GM23338 (cell line): ENCODE results near the gene RHEX. TPM values are rescaled to one million over a fixed set of nuclear protein-coding genes. Genes with fewer than 3 reads are reported as not detected.

Source experiments
- ATAC-seq: fragments of 200-7000 bp; cut with Tn5 transposase; 3 replicates; pipeline ENCODE4 v1.9.1; 2020
- DNase-seq: peaks from one replicate; pipeline ENCODE4 v3.0.0-alpha.2; 2015; ENCODE audit warnings: low spot score
- H2AFZ ChIP-seq: fragments of 200-600 bp; sonication (generic); 2 replicates; pipeline ENCODE4 v1.8.0; 2016; ENCODE audit warnings: antibody characterized with exemption, mild to moderate bottlenecking, moderate library complexity
- H3F3A ChIP-seq: fragments of 200-600 bp; sonication (generic); replicated peaks from 2 replicates; pipeline ENCODE4 v1.8.0; 2017; ENCODE audit warnings: antibody characterized with exemption, mixed run types, low read depth
- H3K27ac ChIP-seq: fragments of 200-600 bp; sonication (generic); 2 replicates; pipeline ENCODE4 v1.6.1; 2016; ENCODE audit warnings: low read depth
- H3K27me3 ChIP-seq: fragments of 200-600 bp; sonication (generic); 2 replicates; pipeline ENCODE4 v1.8.0; 2016; ENCODE audit warnings: mild to moderate bottlenecking, mixed run types, moderate library complexity; ENCODE audit not compliant: insufficient read depth
- H3K36me3 ChIP-seq: fragments of 200-600 bp; sonication (generic); 2 replicates; pipeline ENCODE4 v1.8.0; 2016; ENCODE audit warnings: mild to moderate bottlenecking; ENCODE audit not compliant: insufficient read depth
- H3K4me1 ChIP-seq: fragments of 200-600 bp; sonication (generic); 2 replicates; pipeline ENCODE4 v1.8.0; 2016; ENCODE audit warnings: mild to moderate bottlenecking, moderate library complexity; ENCODE audit not compliant: insufficient read depth
- H3K4me2 ChIP-seq: fragments of 200-600 bp; sonication (generic); 2 replicates; pipeline ENCODE4 v1.7.1; 2017; ENCODE audit warnings: mixed run types
- H3K4me3 ChIP-seq: fragments of 200-600 bp; sonication (generic); 2 replicates; pipeline ENCODE4 v1.6.1; 2016; ENCODE audit warnings: mixed run types
- H3K79me2 ChIP-seq: fragments of 200-600 bp; sonication (generic); replicated peaks from 2 replicates; pipeline ENCODE4 v1.8.0; 2017; ENCODE audit warnings: mild to moderate bottlenecking; ENCODE audit not compliant: insufficient read depth
- H3K9me2 ChIP-seq: fragments of 200-600 bp; sonication (generic); 2 replicates; pipeline ENCODE4 v1.8.0; 2017; ENCODE audit not compliant: insufficient read depth
- H4K20me1 ChIP-seq: fragments of 200-600 bp; sonication (generic); replicated peaks from 2 replicates; pipeline ENCODE4 v1.8.0; 2017; ENCODE audit warnings: mild to moderate bottlenecking; ENCODE audit not compliant: insufficient read depth
- H3K27ac Mint-ChIP-seq: 2 replicates; pipeline ENCODE4 v1.8.0; 2020; ENCODE audit warnings: inconsistent platforms, mild to moderate bottlenecking, moderate library complexity, mixed read lengths
- H3K27me3 Mint-ChIP-seq: 3 replicates; pipeline ENCODE4 v1.8.0; 2022; ENCODE audit warnings: low read depth, mild to moderate bottlenecking, moderate library complexity, mixed read lengths, inconsistent platforms; ENCODE audit not compliant: insufficient read depth, poor library complexity
- H3K36me3 Mint-ChIP-seq: 3 replicates; pipeline ENCODE4 v1.8.0; 2021; ENCODE audit warnings: low read depth, mild to moderate bottlenecking, inconsistent platforms, moderate library complexity, mixed read lengths
- H3K4me1 Mint-ChIP-seq: 3 replicates; pipeline ENCODE4 v1.8.0; 2020; ENCODE audit warnings: mild to moderate bottlenecking, inconsistent platforms, mixed read lengths
- H3K4me3 Mint-ChIP-seq: 3 replicates; pipeline ENCODE4 v1.8.0; 2021; ENCODE audit warnings: moderate library complexity, mild to moderate bottlenecking, inconsistent platforms, mixed read lengths
- H3K9me3 Mint-ChIP-seq: 3 replicates; pipeline ENCODE4 v1.8.0; 2020; ENCODE audit warnings: moderate library complexity, mild to moderate bottlenecking, inconsistent platforms, mixed read lengths
- EZH2phosphoT487 ChIP-seq: fragments of 200-600 bp; sonication (generic); IDR thresholded peaks from one replicate; pipeline ENCODE4 v1.8.1; 2018; ENCODE audit warnings: antibody characterized with exemption; ENCODE audit not compliant: unreplicated experiment
- JUNB ChIP-seq: IDR thresholded peaks from one replicate; pipeline ENCODE4 v1.6.1; 2016; ENCODE audit warnings: antibody characterized with exemption; ENCODE audit not compliant: unreplicated experiment
- STAT1 ChIP-seq: IDR thresholded peaks from one replicate; pipeline ENCODE4 v1.6.1; 2016; ENCODE audit warnings: antibody characterized with exemption; ENCODE audit not compliant: unreplicated experiment
- polyA plus RNA-seq: library from polyadenylated mRNA; unstranded; fragments of >200 nt; fragmentation: Nextera tagmentation; extraction: Ambion mirVana; gene quantifications from 2 replicates; pipeline ENCODE4 v1.2.1, GENCODE V29; 2016
- total RNA-seq: library from RNA; depleted of rRNA; stranded (reverse); fragments of >200 nt; shearing (Covaris generic); gene quantifications from 2 replicates; pipeline ENCODE4 v1.2.3, GENCODE V29; 2014
- TF ChIP-seq, protein P1 (sequence below): fragments of 250-450 bp; sonication (Bioruptor Pico); IDR thresholded peaks from 2 replicates; pipeline ENCODE4 v1.5.0; 2020; ENCODE audit warnings: mild to moderate bottlenecking, moderate library complexity
- TF ChIP-seq, protein P2 (sequence below), 2 experiments: fragments of 200-600 bp in 1 of 2; sonication (generic) in 1 of 2; conservative IDR thresholded peaks; 2 replicates each; pipeline versions ENCODE4 v1.5.1 to v1.6.1; 2016 to 2017; ENCODE audit warnings: antibody characterized with exemption in 2 of 2, low read depth in 2 of 2, mild to moderate bottlenecking in 2 of 2, moderate library complexity in 1 of 2
- TF ChIP-seq, protein P3 (sequence below): IDR thresholded peaks from one replicate; pipeline ENCODE4 v1.6.1; 2018; ENCODE audit warnings: antibody characterized with exemption; ENCODE audit not compliant: unreplicated experiment

Gene RHEX
- total and polyA plus RNA-seq, 2 experiments from 2014 or later = not detected

DNA sequence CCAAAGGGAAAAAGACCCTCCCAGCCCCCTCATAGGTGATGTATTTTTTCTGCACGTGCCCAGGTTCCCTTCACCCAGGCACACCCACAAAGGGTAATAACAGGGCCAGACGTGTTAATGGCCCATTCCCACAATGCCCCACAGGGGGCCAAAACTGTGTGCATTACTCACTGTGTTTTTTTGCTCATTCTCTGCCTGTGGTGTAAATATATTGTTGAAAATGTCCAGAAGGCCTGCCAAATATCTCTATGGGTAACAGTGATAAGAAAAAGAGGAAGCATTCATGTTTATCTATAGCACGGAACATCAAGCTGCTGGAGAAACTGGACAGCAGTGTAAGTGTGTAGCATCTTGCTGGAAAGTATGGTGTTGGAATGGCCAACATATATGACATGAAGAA, 21.9 kb downstream of the RHEX start:
- DNase-seq (no peak), ATAC-seq (no peak)
- no peak overlapping the region for H2AFZ ChIP-seq
- no peaks in the 10 kb centered on the region for H3K27me3 ChIP-seq
- no peaks in the 10 kb centered on the region for H3F3A ChIP-seq
- peaks cover 24% of the 10 kb centered on the region for H3K4me1 ChIP-seq
- H3K36me3 ChIP-seq = no peaks in the 10 kb centered on the region
- no peak overlapping the region for H3K4me2 ChIP-seq
- no peak overlapping the region for H3K4me3 Mint-ChIP-seq
- TF ChIP-seq, protein P1, sequence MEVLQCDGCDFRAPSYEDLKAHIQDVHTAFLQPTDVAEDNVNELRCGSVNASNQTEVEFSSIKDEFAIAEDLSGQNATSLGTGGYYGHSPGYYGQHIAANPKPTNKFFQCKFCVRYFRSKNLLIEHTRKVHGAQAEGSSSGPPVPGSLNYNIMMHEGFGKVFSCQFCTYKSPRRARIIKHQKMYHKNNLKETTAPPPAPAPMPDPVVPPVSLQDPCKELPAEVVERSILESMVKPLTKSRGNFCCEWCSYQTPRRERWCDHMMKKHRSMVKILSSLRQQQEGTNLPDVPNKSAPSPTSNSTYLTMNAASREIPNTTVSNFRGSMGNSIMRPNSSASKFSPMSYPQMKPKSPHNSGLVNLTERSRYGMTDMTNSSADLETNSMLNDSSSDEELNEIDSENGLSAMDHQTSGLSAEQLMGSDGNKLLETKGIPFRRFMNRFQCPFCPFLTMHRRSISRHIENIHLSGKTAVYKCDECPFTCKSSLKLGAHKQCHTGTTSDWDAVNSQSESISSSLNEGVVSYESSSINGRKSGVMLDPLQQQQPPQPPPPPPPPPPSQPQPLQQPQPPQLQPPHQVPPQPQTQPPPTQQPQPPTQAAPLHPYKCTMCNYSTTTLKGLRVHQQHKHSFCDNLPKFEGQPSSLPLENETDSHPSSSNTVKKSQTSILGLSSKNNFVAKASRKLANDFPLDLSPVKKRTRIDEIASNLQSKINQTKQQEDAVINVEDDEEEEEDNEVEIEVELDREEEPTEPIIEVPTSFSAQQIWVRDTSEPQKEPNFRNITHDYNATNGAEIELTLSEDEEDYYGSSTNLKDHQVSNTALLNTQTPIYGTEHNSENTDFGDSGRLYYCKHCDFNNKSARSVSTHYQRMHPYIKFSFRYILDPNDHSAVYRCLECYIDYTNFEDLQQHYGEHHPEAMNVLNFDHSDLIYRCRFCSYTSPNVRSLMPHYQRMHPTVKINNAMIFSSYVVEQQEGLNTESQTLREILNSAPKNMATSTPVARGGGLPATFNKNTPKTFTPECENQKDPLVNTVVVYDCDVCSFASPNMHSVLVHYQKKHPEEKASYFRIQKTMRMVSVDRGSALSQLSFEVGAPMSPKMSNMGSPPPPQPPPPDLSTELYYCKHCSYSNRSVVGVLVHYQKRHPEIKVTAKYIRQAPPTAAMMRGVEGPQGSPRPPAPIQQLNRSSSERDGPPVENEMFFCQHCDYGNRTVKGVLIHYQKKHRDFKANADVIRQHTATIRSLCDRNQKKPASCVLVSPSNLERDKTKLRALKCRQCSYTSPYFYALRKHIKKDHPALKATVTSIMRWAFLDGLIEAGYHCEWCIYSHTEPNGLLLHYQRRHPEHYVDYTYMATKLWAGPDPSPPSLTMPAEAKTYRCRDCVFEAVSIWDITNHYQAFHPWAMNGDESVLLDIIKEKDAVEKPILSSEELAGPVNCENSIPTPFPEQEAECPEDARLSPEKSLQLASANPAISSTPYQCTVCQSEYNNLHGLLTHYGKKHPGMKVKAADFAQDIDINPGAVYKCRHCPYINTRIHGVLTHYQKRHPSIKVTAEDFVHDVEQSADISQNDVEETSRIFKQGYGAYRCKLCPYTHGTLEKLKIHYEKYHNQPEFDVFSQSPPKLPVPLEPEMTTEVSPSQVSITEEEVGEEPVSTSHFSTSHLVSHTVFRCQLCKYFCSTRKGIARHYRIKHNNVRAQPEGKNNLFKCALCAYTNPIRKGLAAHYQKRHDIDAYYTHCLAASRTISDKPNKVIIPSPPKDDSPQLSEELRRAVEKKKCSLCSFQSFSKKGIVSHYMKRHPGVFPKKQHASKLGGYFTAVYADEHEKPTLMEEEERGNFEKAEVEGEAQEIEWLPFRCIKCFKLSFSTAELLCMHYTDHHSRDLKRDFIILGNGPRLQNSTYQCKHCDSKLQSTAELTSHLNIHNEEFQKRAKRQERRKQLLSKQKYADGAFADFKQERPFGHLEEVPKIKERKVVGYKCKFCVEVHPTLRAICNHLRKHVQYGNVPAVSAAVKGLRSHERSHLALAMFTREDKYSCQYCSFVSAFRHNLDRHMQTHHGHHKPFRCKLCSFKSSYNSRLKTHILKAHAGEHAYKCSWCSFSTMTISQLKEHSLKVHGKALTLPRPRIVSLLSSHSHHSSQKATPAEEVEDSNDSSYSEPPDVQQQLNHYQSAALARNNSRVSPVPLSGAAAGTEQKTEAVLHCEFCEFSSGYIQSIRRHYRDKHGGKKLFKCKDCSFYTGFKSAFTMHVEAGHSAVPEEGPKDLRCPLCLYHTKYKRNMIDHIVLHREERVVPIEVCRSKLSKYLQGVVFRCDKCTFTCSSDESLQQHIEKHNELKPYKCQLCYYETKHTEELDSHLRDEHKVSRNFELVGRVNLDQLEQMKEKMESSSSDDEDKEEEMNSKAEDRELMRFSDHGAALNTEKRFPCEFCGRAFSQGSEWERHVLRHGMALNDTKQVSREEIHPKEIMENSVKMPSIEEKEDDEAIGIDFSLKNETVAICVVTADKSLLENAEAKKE (CRISPR knock-in tag) = no peak
- TF ChIP-seq JUNB (no peak), STAT1 (no peak), EZH2phosphoT487 (no peak)
- TF ChIP-seq, protein P2, sequence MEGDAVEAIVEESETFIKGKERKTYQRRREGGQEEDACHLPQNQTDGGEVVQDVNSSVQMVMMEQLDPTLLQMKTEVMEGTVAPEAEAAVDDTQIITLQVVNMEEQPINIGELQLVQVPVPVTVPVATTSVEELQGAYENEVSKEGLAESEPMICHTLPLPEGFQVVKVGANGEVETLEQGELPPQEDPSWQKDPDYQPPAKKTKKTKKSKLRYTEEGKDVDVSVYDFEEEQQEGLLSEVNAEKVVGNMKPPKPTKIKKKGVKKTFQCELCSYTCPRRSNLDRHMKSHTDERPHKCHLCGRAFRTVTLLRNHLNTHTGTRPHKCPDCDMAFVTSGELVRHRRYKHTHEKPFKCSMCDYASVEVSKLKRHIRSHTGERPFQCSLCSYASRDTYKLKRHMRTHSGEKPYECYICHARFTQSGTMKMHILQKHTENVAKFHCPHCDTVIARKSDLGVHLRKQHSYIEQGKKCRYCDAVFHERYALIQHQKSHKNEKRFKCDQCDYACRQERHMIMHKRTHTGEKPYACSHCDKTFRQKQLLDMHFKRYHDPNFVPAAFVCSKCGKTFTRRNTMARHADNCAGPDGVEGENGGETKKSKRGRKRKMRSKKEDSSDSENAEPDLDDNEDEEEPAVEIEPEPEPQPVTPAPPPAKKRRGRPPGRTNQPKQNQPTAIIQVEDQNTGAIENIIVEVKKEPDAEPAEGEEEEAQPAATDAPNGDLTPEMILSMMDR (conservative IDR thresholded peaks at IDR 0.05; ENCODE audit: low read depth in 2 of 2) = no peak
- TF ChIP-seq, protein P3, sequence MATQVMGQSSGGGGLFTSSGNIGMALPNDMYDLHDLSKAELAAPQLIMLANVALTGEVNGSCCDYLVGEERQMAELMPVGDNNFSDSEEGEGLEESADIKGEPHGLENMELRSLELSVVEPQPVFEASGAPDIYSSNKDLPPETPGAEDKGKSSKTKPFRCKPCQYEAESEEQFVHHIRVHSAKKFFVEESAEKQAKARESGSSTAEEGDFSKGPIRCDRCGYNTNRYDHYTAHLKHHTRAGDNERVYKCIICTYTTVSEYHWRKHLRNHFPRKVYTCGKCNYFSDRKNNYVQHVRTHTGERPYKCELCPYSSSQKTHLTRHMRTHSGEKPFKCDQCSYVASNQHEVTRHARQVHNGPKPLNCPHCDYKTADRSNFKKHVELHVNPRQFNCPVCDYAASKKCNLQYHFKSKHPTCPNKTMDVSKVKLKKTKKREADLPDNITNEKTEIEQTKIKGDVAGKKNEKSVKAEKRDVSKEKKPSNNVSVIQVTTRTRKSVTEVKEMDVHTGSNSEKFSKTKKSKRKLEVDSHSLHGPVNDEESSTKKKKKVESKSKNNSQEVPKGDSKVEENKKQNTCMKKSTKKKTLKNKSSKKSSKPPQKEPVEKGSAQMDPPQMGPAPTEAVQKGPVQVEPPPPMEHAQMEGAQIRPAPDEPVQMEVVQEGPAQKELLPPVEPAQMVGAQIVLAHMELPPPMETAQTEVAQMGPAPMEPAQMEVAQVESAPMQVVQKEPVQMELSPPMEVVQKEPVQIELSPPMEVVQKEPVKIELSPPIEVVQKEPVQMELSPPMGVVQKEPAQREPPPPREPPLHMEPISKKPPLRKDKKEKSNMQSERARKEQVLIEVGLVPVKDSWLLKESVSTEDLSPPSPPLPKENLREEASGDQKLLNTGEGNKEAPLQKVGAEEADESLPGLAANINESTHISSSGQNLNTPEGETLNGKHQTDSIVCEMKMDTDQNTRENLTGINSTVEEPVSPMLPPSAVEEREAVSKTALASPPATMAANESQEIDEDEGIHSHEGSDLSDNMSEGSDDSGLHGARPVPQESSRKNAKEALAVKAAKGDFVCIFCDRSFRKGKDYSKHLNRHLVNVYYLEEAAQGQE = no peak
- H3K27ac Mint-ChIP-seq = no peak overlapping the region
- no peaks in the 10 kb centered on the region for H3K9me3 Mint-ChIP-seq
- H3K27ac ChIP-seq = no peak overlapping the region
- no peaks in the 10 kb centered on the region for H3K79me2 ChIP-seq
- H4K20me1 ChIP-seq = no peaks in the 10 kb centered on the region
- no peak overlapping the region for H3K4me3 ChIP-seq
- no peaks in the 10 kb centered on the region for H3K36me3 Mint-ChIP-seq
- H3K27me3 Mint-ChIP-seq = peaks cover 4% of the 10 kb centered on the region
- peaks cover 28% of the 10 kb centered on the region for H3K4me1 Mint-ChIP-seq
- H3K9me2 ChIP-seq = no peaks in the 10 kb centered on the region
